ENCODE results near the gene SEL1L3. TPM values are rescaled to one million over a fixed set of nuclear protein-coding genes. Genes with fewer than 3 reads are reported as not detected.

SEL1L3 gene
- total RNA-seq, 1 experiment from 2014 or later, result 1.2 TPM

DNA sequence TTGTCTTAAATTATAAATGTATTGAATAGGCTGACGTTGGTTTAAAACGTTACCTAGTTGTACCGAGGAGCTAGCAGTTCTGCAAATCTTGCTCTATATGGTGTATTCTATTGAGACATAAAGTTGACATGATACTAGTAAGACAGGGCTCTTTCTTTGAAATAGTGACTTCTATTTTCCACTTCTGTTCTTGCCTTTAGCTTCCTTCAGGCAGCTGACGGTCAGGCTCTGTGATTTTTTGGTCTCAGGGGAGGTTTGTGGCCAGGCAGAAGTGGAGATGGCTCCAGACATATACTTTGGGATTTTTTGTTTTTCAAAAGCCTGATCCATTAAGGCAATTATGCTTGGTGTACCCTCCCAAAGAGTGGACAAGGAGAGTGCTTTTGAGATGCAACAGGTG is 111.9 kb downstream of the SEL1L3 start:
- DNase-seq (ENCODE audit: low read depth), result no peak

DNA sequence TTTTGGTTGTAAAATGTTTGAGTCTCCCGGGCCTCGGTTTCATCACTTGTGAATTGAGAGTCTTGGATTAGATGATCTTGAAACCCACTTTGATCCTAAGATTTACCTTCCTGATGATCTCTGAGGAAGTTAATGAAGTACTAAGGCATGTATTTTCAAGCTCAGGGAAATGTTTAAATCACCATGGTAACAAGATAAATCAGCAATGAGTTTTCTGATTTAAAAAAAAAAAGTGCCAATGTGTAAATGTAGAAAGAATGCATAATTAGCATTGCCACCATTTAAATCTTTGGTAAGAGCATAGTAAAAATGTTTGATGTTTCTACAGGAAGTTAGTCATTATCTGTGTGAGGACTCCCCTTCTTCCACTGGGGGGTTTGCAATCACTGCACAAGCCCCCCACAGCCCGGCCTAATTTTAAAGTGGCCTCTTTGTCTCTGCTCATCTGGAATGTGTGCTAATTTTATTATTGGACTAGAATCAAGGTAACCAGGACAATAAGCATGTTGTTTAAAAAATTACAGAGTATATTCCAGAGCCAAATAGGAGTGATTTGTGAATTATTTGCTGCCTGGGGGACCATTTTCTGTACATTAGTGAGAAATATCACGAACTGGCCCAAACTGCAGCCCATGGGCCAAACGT is 113.5 kb downstream of the SEL1L3 start:
- peak; percentile 6 for DNase-seq (ENCODE audit: low read depth)

DNA sequence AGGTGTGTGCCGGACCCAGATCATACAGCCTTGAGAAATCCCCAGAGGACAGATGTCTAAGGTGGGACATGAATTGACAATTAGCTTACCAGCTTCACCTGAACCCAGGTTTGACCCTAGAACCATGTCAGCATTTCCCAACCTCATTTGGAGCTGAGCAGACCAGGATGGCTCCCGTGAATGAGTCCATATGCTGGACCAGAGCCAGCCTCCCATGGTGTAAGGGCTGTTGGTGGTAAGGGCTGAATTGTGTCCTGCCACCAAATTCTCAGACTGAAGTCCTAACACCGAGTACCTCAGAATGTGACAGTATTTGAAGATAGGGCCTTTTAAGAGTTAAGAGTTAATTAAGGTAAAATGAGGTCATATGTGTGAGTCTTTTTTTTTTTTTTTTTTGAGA is 118.8 kb downstream of the SEL1L3 start:
- no peak for DNase-seq (ENCODE audit: low read depth)

DNA sequence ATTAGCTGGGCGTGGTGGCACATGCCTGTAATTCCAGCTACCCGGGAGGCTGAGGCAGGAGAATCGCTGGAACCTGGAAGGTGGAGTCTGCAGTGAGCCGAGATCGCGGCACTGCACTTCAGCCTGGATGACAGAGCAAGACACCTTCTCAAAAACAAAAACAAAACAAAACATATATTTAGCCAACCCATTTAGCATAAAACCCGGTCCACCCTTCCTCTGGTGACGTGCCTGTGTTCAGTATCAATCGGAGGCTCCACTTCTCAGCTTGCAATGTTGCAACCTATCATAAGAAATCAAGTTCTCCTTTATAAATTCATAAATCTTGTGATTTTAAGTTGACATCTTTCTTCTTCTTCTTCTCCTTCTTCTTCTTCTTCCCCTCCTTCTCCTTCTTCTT is 133.2 kb downstream of the SEL1L3 start:
- DNase-seq (ENCODE audit: low read depth), result no peak

DNA sequence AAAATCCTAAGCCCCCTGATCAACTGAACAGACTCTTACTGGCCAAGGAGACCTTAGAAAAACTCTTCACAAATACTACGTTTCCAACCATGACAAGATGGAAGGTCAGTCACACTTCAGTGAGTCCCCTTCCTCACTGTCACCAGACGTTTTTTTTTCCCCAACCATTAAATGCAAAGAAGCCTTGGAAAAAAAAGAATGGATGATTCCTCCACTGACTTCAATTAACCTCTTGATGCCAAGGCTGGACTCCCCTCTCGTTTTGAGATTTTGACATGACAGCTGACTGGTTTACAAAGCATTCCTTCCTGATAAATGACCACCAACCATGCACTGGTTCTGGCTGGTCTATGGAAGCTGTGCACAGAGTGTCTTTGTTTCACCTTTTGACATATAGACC is 133.9 kb downstream of the SEL1L3 start:
- DNase-seq (ENCODE audit: low read depth), result no peak

DNA sequence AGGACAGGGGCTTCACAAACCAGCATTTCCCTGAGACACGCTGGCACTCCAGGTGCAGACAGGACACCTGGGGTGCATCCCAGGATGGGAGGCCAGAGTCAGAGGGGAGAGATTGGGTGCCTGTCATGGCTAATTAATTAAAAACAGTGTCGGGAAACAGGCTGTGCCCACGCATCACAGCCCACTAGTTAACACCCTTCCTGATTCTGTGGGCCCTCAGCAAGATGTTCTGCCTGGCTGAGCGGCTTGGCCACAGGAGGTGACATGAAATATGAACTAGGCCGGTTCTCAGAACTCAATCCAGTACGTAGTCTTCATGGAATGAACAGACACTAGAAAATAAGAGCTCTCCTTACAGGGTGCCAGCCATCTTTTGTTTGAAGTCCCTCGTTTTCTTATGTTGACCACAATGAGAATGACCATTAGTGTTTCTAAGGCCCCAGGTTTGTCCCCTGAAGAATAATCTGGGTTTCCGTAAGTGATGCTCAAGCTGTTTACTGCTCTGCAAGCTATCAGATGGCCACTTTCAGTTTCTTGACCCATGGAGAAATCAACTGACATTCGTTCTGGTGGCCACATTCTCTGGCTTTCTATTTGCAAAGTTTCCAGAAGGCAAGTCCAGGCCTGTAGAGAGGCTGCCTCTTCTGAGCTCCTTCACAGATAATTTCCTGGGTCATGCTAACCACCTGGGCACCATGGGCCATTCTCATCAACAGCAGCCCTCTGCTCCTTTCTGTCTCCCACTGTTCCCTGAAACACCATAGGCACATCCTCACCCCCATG is 134.9 kb downstream of the SEL1L3 start:
- no peak for DNase-seq (ENCODE audit: low read depth)

DNA sequence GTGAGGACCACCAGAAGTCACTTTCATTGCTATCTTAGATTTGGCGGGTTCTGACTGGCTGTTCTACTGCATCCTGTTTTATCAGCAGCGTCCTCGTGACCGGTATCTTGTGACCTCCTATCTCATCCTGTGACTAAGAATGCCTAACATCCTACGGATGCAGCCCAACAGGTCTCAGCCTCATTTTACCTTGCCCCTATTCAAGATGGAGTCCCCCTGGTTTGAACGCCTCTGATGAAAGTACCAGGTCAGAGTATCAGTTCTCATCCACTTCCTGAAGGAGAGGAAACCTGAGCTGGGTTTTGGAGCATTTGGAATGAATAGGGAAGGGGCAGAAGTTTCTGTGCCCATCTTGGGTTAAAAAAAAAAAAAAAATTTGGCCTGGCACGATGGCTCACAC is 136.9 kb downstream of the SEL1L3 start:
- DNase-seq (ENCODE audit: low read depth), result no peak

DNA sequence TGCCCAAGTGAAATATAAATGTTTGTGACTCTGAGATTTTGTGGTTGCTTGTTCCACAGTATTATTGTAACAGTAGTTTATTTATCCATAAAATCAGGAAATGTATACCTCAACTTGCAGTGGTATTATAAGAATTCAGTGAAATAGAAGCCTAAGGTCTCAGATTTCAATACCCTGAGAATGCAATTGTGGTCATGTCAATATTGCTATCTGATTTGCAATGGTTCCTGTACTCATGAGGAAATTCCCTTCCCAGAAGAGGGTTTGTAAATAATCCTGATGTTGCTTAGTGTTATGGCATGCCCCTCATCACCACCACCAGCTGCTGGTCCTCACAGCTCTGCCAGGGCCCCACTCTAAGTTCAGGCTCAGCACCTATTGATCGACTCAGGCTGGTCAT is 139.4 kb downstream of the SEL1L3 start:
- DNase-seq (ENCODE audit: low read depth), result no peak

DNA sequence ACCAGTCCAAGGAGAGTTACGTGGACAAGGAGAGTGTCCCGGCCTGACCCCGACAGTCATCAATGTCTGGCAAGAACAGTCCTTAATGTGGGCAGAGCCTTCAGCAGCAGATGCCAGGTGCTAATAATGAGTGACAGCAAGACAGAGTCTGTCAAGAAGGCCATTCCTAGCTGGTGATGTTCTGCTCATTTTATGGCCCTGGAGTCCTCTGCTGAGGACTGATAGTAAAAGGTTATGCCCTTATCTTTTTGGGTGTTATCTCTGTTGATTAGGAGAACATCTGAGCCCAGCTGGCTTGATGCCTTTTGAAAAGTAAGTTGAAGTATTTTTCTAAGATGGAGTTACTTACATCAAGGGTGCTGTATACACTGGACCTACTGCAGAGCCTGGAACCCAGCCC is 139.8 kb downstream of the SEL1L3 start:
- no peak for DNase-seq (ENCODE audit: low read depth)

DNA sequence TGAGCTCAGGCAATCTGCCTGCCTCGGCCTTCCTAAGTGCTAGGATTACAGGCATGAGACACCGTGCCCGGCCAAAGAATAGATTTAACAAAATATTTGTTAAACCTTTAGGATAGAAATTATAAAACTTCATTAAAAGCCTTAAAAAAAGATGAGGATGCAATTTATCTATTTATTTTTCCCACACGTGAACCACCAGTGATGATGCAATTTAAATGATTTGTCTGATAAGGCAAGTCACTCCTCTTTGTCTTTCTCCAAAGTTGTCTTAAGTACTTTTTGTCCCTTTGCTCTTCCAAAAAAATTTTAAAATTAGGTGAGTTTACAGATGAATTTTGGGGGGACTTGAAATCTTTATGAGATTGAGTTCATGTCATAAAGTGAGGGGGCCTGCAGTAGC is 149.0 kb downstream of the SEL1L3 start:
- no peak for DNase-seq (ENCODE audit: low read depth)

DNA sequence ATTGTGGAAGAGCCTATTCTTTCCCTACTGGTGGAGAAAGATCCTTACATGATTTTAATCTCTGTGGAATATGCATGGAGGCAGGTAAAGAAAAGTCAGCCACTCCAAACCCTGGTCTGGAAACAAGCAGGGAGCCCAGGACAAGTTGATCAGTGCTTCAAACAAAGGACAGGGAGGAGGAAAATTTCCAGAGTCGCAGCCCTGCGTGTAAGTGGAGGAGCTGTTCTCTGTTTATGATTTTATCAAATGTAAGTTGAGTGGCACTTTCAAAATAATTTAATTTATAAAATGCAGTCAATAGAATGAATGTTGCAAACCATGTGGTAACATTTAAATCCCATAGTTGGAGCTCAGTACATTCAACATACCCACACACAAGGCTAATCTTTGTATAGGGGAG is 150.2 kb downstream of the SEL1L3 start:
- DNase-seq (ENCODE audit: low read depth), result no peak

DNA sequence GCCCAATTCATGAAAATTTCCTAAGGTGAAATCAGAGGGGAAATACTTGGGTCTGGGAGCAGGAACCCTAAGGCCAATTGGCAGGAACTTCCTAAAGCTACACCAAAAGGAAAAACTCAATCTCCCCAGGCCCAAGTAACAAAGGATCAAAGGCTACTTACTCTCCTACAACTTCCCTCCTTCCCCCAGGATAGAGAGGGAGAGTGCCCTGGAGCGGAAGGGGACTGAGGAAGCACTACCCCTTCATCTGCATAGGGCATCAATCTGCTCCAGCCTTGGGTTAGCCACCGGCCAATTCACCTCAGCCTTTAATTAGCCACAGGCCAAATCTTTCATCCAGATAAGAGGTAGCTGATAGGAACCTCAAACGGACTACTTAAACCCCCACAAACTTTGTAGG is 152.2 kb downstream of the SEL1L3 start:
- DNase-seq (ENCODE audit: low read depth), result no peak

DNA sequence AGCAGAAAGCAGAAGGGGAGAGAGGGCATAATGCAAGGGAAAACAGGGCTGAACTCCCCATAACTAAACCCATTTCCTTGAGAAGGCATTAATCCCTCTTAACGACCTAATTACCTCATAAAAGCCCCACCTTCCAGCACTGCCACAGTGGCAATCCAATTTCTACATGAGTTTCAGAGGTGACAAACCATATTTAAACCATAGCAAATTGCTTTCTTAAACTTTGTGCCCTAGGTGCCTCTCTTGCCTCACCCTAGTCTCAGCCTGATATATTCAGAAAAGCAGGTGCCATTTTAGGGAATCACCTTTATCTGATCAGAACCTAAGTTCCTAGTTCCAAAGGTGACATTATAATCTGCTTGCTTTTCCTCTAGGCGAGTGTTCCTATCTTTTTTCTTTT is 158.3 kb downstream of the SEL1L3 start:
- DNase-seq (ENCODE audit: low read depth), result no peak

DNA sequence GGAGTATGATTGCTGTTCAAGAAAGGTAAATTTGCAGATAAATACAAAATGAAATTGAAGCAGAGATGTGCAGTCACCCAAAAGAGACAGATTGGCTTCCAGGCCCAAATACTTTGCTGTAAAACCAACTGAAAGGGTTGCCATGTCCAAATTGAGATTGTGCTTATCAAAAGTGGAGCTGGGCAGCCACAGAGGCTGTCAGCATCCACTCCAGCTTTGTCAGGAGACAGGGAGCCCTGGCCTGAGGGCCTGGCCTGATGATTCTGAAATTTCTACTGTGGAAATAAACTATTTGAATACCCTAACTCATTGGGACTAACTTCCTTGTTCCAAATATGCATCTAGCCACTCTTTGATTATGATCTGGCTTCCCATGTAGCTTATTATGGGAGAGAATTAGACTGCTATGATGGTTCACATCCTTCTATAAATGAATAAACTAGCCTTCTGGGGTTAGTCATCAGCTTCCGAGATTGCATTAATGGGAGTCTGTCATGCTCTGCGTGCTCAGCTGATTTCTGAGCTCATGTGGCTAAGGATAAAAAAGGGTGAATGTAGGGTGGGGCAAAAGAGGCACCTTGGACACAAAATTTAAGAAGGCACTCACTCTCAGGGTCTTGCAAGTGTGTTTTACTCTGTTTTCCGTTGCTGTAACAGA is 158.9 kb downstream of the SEL1L3 start:
- peak; percentile 23 for DNase-seq (ENCODE audit: low read depth)

DNA sequence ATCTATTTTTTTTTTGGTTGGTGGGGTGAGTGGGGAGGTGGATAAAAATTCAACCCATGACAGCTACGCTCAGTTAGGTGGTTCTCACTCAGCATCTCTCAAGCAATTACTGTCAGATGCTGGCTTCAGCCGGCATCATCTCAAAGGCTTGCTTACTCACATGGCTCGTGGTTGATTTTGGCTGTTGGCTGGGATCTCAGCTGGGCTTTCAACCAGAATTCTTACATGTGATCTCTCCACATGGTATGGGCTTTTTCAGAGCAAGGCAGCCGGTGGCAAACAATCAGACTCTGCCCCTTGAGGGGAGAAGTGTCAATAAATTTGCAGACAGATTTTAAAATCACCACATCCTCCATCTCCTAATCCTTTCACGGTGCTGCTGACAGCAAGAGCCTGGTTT is 159.9 kb downstream of the SEL1L3 start:
- DNase-seq (ENCODE audit: low read depth), result peak; percentile 17

DNA sequence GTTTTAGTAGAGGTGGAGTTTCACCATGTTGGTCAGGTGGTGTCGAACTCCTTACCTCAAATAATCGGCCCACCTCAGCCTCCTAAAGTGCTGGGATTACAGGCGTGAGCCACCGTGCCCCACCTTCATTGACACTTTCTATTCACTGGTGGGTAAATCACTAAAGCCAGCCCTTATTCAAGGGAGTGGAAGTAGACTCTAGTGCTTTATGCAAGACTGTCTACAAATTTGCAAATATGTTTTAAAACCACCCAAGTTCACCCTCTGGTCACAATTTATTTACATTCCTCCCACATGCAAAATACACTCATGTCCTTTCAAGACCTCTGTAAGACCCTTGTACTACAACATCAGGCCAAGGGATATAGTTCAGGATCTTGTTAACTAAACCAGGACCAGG is 162.1 kb downstream of the SEL1L3 start:
- DNase-seq (ENCODE audit: low read depth), result no peak

DNA sequence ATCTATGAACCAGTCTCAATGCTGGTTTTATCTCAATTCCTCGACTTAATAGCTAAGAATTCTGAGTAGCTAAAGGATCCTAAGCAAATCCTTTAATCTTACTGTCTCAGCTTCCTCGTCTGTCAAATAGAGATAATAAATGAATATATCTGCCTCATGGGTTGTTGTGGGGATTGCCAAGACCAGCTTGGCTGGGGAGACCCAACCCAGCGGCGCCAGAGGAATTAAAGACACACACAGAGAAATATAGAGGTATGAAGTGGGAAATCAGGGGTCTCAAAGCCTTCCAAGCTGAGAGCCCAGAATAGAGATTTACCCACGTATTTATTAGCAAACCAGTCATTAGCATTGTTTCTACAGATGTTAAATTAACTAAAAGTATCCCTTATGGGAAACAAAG is 165.3 kb downstream of the SEL1L3 start:
- no peak for DNase-seq (ENCODE audit: low read depth)

Other genes starting within 250 kb of the SEL1L3 start
- not detected in 2 replicates for gene SLC34A2, start 207.1 kb downstream of the SEL1L3 start, total RNA-seq (2014; rRNA removed; shearing (Covaris generic))
- 45.7 and 49.3 TPM in 2 replicates for gene SMIM20, start 51.2 kb upstream of the SEL1L3 start, total RNA-seq (2014; rRNA removed; shearing (Covaris generic))